H9 (cell line): Measurements from ENCODE around the gene EPN1. TPM values are rescaled to one million over a fixed set of nuclear protein-coding genes. Genes with fewer than 3 reads are reported as not detected.

Experiments used
- DNase-seq: peaks from one replicate; pipeline ENCODE4 v3.0.0-alpha.2; 2017
- H2AFZ ChIP-seq: one replicate; pipeline ENCODE4 v1.6.1; 2013; ENCODE audit warnings: mild to moderate bottlenecking, low read length, control low read depth, moderate library complexity
- H2AK5ac ChIP-seq: 2 replicates; pipeline ENCODE4 v1.6.1; 2013; ENCODE audit warnings: low read length, control low read depth, mixed read lengths; ENCODE audit not compliant: insufficient read length
- H2BK120ac ChIP-seq: one replicate; pipeline ENCODE4 v1.6.1; 2013; ENCODE audit warnings: low read depth, mild to moderate bottlenecking, low read length, control low read depth, inconsistent platforms; ENCODE audit not compliant: poor library complexity, severe bottlenecking
- H2BK12ac ChIP-seq: 2 replicates; pipeline ENCODE4 v1.6.1; 2013; ENCODE audit warnings: low read length, control low read depth, mixed read lengths, low read depth; ENCODE audit not compliant: insufficient read length
- H2BK15ac ChIP-seq: 2 replicates; pipeline ENCODE4 v1.6.1; 2013; ENCODE audit warnings: low read depth, low read length, control low read depth
- H2BK20ac ChIP-seq: one replicate; pipeline ENCODE4 v1.6.1; 2013; ENCODE audit warnings: low read depth, mild to moderate bottlenecking, low read length, control low read depth, inconsistent platforms; ENCODE audit not compliant: poor library complexity, severe bottlenecking
- H2BK5ac ChIP-seq: 2 replicates; pipeline ENCODE4 v1.6.1; 2013; ENCODE audit warnings: low read length, control low read depth, mixed read lengths; ENCODE audit not compliant: insufficient read length
- H3K14ac ChIP-seq: 2 replicates; pipeline ENCODE4 v1.6.1; 2013; ENCODE audit warnings: low read length, control low read depth; ENCODE audit not compliant: insufficient read depth
- H3K18ac ChIP-seq: 2 replicates; pipeline ENCODE4 v1.6.1; 2013; ENCODE audit warnings: low read depth, mild to moderate bottlenecking, mixed read lengths, low read length, control low read depth; ENCODE audit not compliant: insufficient read length
- H3K23ac ChIP-seq: 2 replicates; pipeline ENCODE4 v1.6.1; 2013; ENCODE audit warnings: low read length, control low read depth, mixed read lengths, low read depth; ENCODE audit not compliant: insufficient read length
- H3K23me2 ChIP-seq: 2 replicates; pipeline ENCODE4 v1.6.1; 2013; ENCODE audit warnings: low read depth, mild to moderate bottlenecking, mixed read lengths, low read length, control low read depth; ENCODE audit not compliant: insufficient read length, poor library complexity, severe bottlenecking
- H3K27ac ChIP-seq: 2 replicates; pipeline ENCODE4 v1.5.1; 2013; ENCODE audit warnings: low read length, control low read depth, mixed read lengths, low read depth; ENCODE audit not compliant: insufficient read length
- H3K27me3 ChIP-seq: 2 replicates; pipeline ENCODE4 v1.6.1; 2013; ENCODE audit warnings: low read length, control low read depth, inconsistent platforms; ENCODE audit not compliant: insufficient read depth
- H3K4ac ChIP-seq: 2 replicates; pipeline ENCODE4 v1.6.1; 2013; ENCODE audit warnings: low read depth, mild to moderate bottlenecking, control low read depth, inconsistent platforms, low read length, moderate library complexity
- H3K4me1 ChIP-seq: 2 replicates; pipeline ENCODE4 v1.6.1; 2013; ENCODE audit warnings: low read length, control low read depth, inconsistent platforms; ENCODE audit not compliant: insufficient read depth
- H3K4me2 ChIP-seq: 2 replicates; pipeline ENCODE4 v1.6.1; 2013; ENCODE audit warnings: low read length, control low read depth, mixed read lengths; ENCODE audit not compliant: insufficient read length, insufficient read depth
- H3K56ac ChIP-seq: 2 replicates; pipeline ENCODE4 v1.6.1; 2013; ENCODE audit warnings: low read depth, mild to moderate bottlenecking, mixed read lengths, low read length, control low read depth; ENCODE audit not compliant: insufficient read length
- H3K79me1 ChIP-seq: 2 replicates; pipeline ENCODE4 v1.6.1; 2013; ENCODE audit warnings: low read depth, mild to moderate bottlenecking, moderate library complexity, low read length, control low read depth, inconsistent platforms; ENCODE audit not compliant: insufficient read depth, poor library complexity, severe bottlenecking
- H3K79me2 ChIP-seq: 2 replicates; pipeline ENCODE4 v1.6.1; 2013; ENCODE audit warnings: low read length, control low read depth, inconsistent platforms; ENCODE audit not compliant: insufficient read depth
- H3K9ac ChIP-seq: 2 replicates; pipeline ENCODE4 v1.6.1; 2013; ENCODE audit warnings: low read length, control low read depth, mixed read lengths; ENCODE audit not compliant: insufficient read length; ENCODE audit errors: extremely low read depth
- H3K9me3 ChIP-seq: one replicate; pipeline ENCODE4 v1.6.1; 2013; ENCODE audit warnings: low read depth, low read length, inconsistent platforms; ENCODE audit not compliant: control insufficient read depth
- H3T11ph ChIP-seq: one replicate; pipeline ENCODE4 v1.6.1; 2013; ENCODE audit warnings: mild to moderate bottlenecking, low read length, control low read depth, inconsistent platforms
- H4K20me1 ChIP-seq: one replicate; pipeline ENCODE4 v1.6.1; 2013; ENCODE audit not compliant: control insufficient read depth, insufficient read length, insufficient read depth
- H4K5ac ChIP-seq: 2 replicates; pipeline ENCODE4 v1.6.1; 2013; ENCODE audit warnings: low read depth, mild to moderate bottlenecking, mixed read lengths, low read length, control low read depth; ENCODE audit not compliant: insufficient read length
- H4K8ac ChIP-seq: replicated peaks from 2 replicates; pipeline ENCODE4 v1.6.1; 2013; ENCODE audit warnings: low read length, control low read depth, mixed read lengths, low read depth; ENCODE audit not compliant: insufficient read length
- H4K91ac ChIP-seq: 2 replicates; pipeline ENCODE4 v1.6.1; 2013; ENCODE audit warnings: low read depth, mild to moderate bottlenecking, moderate library complexity, mixed read lengths, low read length, control low read depth; ENCODE audit not compliant: insufficient read length
- H3K27ac Mint-ChIP-seq, 3 experiments: 2 replicates in 2 of 3; 3 replicates in 1 of 3; pipeline ENCODE4 v1.8.0; 2020 to 2021; ENCODE audit warnings: mixed read lengths in 3 of 3, mild to moderate bottlenecking in 1 of 3, moderate library complexity in 1 of 3
- H3K27me3 Mint-ChIP-seq: 2 replicates; pipeline ENCODE4 v1.8.0; 2021; ENCODE audit warnings: low read depth, mild to moderate bottlenecking, moderate library complexity, mixed read lengths
- H3K36me3 Mint-ChIP-seq, 3 experiments: 2 replicates in 2 of 3; 3 replicates in 1 of 3; pipeline ENCODE4 v1.8.0; 2020 to 2021; ENCODE audit warnings: low read depth in 3 of 3, mixed read lengths in 3 of 3; ENCODE audit not compliant: insufficient read depth in 1 of 3
- H3K4me1 Mint-ChIP-seq, 2 experiments: 2 replicates each; pipeline ENCODE4 v1.8.0; 2020; ENCODE audit warnings: mixed read lengths in 2 of 2
- H3K4me3 Mint-ChIP-seq, 2 experiments: 2 replicates in 1 of 2; 3 replicates in 1 of 2; pipeline ENCODE4 v1.8.0; 2020 to 2021; ENCODE audit warnings: mild to moderate bottlenecking in 2 of 2, mixed read lengths in 2 of 2, moderate library complexity in 1 of 2
- H3K9me3 Mint-ChIP-seq, 2 experiments: 2 replicates in 1 of 2; 3 replicates in 1 of 2; pipeline ENCODE4 v1.8.0; 2020; ENCODE audit warnings: mild to moderate bottlenecking in 2 of 2, mixed read lengths in 2 of 2, moderate library complexity in 1 of 2
- WGBS: extraction: QIAGEN DNeasy Blood & Tissue Kit; methylation state at CpG from one replicate; pipeline ENCODE4 v1.1.7; 2013; ENCODE audit warnings: missing lambda C conversion rate, low lambda C conversion rate, mixed read lengths; ENCODE audit not compliant: insufficient read length; ENCODE audit errors: extremely low coverage; 5-methylcytosine and 5-hydroxymethylcytosine counted together
- total RNA-seq: library from RNA; stranded (reverse); gene quantifications from 2 replicates; pipeline ENCODE4 v1.2.1, GENCODE V29; 2021
- TF ChIP-seq, protein P1 (sequence below): fragments of 200-600 bp; sonication (generic); conservative IDR thresholded peaks from 3 replicates; pipeline ENCODE4 v1.8.0; 2021; ENCODE audit warnings: antibody characterized with exemption, mild to moderate bottlenecking

EPN1 gene
- total RNA-seq, 1 experiment from 2014 or later, result 159 TPM

DNA sequence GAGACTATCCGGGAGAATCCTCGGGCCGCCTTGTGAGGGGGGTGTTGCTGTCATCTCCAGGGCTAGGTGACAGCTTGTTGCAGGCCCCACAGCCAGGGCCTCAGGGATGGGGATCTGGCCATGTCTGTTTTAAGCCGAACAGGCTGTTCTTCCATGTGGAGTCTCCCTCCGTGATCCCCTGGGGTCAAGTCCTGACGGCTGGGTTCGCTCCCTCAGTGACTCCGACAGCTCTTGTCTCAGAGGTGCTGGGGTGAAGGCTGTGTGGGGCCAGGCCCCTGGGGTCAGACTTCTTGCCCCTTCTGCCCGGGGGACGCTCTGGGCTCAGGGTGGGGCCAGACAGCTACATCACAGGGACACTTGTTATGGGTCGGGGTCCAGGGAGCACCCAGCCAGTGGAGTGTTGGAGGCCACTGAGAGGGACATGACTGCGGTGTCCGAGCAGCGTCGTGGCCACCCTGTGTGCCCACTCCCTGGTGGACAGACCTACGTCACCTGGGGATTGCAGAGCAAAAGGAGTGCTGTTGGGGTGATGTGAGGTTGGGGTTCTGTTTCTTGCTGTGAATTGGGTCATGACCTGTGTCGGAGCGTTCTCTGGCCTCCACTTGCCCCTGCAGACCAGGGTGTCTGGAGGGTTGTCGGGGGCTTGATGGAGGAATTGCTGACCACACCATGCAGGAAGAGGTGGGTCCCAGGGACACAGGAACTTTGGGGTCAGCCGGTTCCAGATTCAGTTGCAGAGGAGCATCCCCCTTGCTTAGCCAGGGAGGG lies 21.5 kb downstream of the EPN1 start:
- no peak overlapping the region for H2BK15ac ChIP-seq
- no peak overlapping the region for H3K18ac ChIP-seq
- TF ChIP-seq, protein P1, sequence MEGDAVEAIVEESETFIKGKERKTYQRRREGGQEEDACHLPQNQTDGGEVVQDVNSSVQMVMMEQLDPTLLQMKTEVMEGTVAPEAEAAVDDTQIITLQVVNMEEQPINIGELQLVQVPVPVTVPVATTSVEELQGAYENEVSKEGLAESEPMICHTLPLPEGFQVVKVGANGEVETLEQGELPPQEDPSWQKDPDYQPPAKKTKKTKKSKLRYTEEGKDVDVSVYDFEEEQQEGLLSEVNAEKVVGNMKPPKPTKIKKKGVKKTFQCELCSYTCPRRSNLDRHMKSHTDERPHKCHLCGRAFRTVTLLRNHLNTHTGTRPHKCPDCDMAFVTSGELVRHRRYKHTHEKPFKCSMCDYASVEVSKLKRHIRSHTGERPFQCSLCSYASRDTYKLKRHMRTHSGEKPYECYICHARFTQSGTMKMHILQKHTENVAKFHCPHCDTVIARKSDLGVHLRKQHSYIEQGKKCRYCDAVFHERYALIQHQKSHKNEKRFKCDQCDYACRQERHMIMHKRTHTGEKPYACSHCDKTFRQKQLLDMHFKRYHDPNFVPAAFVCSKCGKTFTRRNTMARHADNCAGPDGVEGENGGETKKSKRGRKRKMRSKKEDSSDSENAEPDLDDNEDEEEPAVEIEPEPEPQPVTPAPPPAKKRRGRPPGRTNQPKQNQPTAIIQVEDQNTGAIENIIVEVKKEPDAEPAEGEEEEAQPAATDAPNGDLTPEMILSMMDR, result no peak
- H3K27me3 Mint-ChIP-seq, result no peaks in the 10 kb centered on the region
- no peaks in the 10 kb centered on the region for H3K79me2 ChIP-seq
- no peak overlapping the region for H3K27ac Mint-ChIP-seq
- H3K27me3 ChIP-seq, result no peaks in the 10 kb centered on the region
- H4K91ac ChIP-seq, result no peak overlapping the region
- WGBS, result no CpG with 5 or more reads among the region's 20 CpGs
- H3T11ph ChIP-seq, result no peak overlapping the region
- no peak overlapping the region for H2BK120ac ChIP-seq
- no peaks in the 10 kb centered on the region for H3K4me1 ChIP-seq
- H3K14ac ChIP-seq, result no peak overlapping the region
- no peak overlapping the region for H3K27ac ChIP-seq
- no peak overlapping the region for H3K9ac ChIP-seq
- H2AFZ ChIP-seq, result no peak overlapping the region
- H3K4me1 Mint-ChIP-seq, result no peaks in the 10 kb centered on the region
- no peak overlapping the region for H2BK20ac ChIP-seq
- H4K8ac ChIP-seq, result no peak overlapping the region
- H2BK5ac ChIP-seq, result no peak overlapping the region
- no peaks in the 10 kb centered on the region for H4K20me1 ChIP-seq
- no peak overlapping the region for H3K23ac ChIP-seq
- peaks cover 0 to 5% of the 10 kb centered on the region in 2 experiments; a peak in 3 of 5 replicates for H3K9me3 Mint-ChIP-seq
- H3K4ac ChIP-seq, result no peak overlapping the region
- H3K4me3 Mint-ChIP-seq, result no peak overlapping the region; a peak in 1 of 5 replicates
- H3K4me2 ChIP-seq, result no peak overlapping the region
- no peak for DNase-seq
- H3K79me1 ChIP-seq, result no peaks in the 10 kb centered on the region
- H4K5ac ChIP-seq, result no peak overlapping the region
- H2AK5ac ChIP-seq, result no peak overlapping the region
- H3K56ac ChIP-seq, result no peak overlapping the region
- no peaks in the 10 kb centered on the region for H3K23me2 ChIP-seq
- peaks cover 31 to 63% (median 62%) of the 10 kb centered on the region in 3 experiments for H3K36me3 Mint-ChIP-seq
- H3K9me3 ChIP-seq, result no peaks in the 10 kb centered on the region
- H2BK12ac ChIP-seq, result no peak overlapping the region
